ENCODE data around the gene NEGR1.

GRCh38 chr1:71424536-71424935, 857.8 kb downstream of the NEGR1 start:
- no peak for TF ChIP-seq CTCF (IDR thresholded peaks at IDR 0.05)
- TF ChIP-seq POLR2A (IDR thresholded peaks at IDR 0.05): no peak

All from testis (tissue), 2 donors.